OCI-LY1 (cell line): ENCODE measurements around the gene SRRM5.

Source experiments
- EZH2 ChIP-seq: fragments of 200-600 bp; sonication (generic), shearing (Covaris generic); IDR thresholded peaks from 2 replicates; pipeline ENCODE4 v1.8.0; 2017; ENCODE audit warnings: borderline replicate concordance, mixed run types, mild to moderate bottlenecking, antibody characterized with exemption, low read length, moderate library complexity, mixed read lengths
- TF ChIP-seq, protein P1 (sequence below): fragments of 200-600 bp; sonication (generic), shearing (Covaris generic); IDR thresholded peaks from 2 replicates; pipeline ENCODE4 v1.5.1; 2017; ENCODE audit warnings: mild to moderate bottlenecking, antibody characterized with exemption, low read length, moderate library complexity, mixed read lengths

DNA sequence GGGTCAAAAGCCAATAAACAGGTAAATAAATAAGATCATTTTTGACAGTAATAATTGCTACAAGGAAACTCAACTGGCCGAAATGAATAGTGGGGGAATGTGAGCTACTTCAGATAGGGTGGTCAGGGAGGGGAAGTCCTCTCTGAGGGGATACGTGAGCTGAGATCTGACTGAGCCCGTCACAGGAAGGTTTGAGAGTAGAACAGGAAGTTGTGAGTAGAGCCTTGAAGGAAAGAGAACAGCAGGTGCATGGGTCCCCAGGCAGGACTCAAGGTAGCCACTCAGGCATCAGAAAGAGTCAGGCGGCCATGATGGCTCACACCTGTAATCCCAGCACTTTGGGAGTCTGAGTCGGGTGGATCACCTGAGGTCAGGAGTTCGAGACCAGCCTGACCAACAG lies 22.2 kb upstream of the SRRM5 start:
- TF ChIP-seq, protein P1, sequence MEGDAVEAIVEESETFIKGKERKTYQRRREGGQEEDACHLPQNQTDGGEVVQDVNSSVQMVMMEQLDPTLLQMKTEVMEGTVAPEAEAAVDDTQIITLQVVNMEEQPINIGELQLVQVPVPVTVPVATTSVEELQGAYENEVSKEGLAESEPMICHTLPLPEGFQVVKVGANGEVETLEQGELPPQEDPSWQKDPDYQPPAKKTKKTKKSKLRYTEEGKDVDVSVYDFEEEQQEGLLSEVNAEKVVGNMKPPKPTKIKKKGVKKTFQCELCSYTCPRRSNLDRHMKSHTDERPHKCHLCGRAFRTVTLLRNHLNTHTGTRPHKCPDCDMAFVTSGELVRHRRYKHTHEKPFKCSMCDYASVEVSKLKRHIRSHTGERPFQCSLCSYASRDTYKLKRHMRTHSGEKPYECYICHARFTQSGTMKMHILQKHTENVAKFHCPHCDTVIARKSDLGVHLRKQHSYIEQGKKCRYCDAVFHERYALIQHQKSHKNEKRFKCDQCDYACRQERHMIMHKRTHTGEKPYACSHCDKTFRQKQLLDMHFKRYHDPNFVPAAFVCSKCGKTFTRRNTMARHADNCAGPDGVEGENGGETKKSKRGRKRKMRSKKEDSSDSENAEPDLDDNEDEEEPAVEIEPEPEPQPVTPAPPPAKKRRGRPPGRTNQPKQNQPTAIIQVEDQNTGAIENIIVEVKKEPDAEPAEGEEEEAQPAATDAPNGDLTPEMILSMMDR = no peak
- no peak for TF ChIP-seq EZH2
